Measurements from ENCODE around the gene H6PD.

Gene H6PD

GRCh38 chr1:9269078-9269501, 34.5 kb downstream of the H6PD start:
- TF ChIP-seq CTCF (IDR thresholded peaks at IDR 0.05; ENCODE audit: low read length, missing control alignments) = no peak
- H3K4me3 ChIP-seq (replicated peaks; ENCODE audit: low read depth, low read length) = no peak overlapping the region
- no peak for DNase-seq (ENCODE audit: low read depth)

GRCh38 chr1:9269721-9270120, 35.1 kb downstream of the H6PD start:
- no peak for TF ChIP-seq CTCF (IDR thresholded peaks at IDR 0.05; ENCODE audit: low read length, missing control alignments)
- DNase-seq (ENCODE audit: low read depth) = no peak
- H3K4me3 ChIP-seq (replicated peaks; ENCODE audit: low read depth, low read length) = no peak overlapping the region

GRCh38 chr1:9270290-9270883, 35.8 kb downstream of the H6PD start:
- no peak for DNase-seq (ENCODE audit: low read depth)
- TF ChIP-seq CTCF (IDR thresholded peaks at IDR 0.05; ENCODE audit: low read length, missing control alignments) = no peak

GRCh38 chr1:9271283-9271682, 36.7 kb downstream of the H6PD start:
- TF ChIP-seq CTCF (IDR thresholded peaks at IDR 0.05; ENCODE audit: low read length, missing control alignments) = no peak
- no peak overlapping the region for H3K4me3 ChIP-seq (replicated peaks; ENCODE audit: low read depth, low read length)
- DNase-seq (ENCODE audit: low read depth) = no peak

More at GRCh38 chr1:9270290-9270883, 35.8 kb downstream of the H6PD start:
- no peak overlapping the region for H3K4me3 ChIP-seq (replicated peaks; ENCODE audit: low read depth, low read length)

GRCh38 chr1:9271861-9272595, 37.5 kb downstream of the H6PD start:
- TF ChIP-seq CTCF (IDR thresholded peaks at IDR 0.05; ENCODE audit: low read length, missing control alignments) = no peak
- no peak overlapping the region for H3K4me3 ChIP-seq (replicated peaks; ENCODE audit: low read depth, low read length)
- no peak for DNase-seq (ENCODE audit: low read depth)

- no peak for DNase-seq (ENCODE audit: low read depth)
Observed at GRCh38 chr1:9273177-9273576, 38.6 kb downstream of the H6PD start.

More at GRCh38 chr1:9273177-9273576, 38.6 kb downstream of the H6PD start:
- no peak for TF ChIP-seq CTCF (IDR thresholded peaks at IDR 0.05; ENCODE audit: low read length, missing control alignments)
- no peak overlapping the region for H3K4me3 ChIP-seq (replicated peaks; ENCODE audit: low read depth, low read length)

All from fibroblast of pulmonary artery (primary cell).